Measurements from ENCODE around the gene SAMD4A.
A peak's percentile ranks its signal among the peaks of the same experiment; 100 is the strongest.

Gene SAMD4A

GRCh38 chr14:54642801-54643695, 76.1 kb downstream of the SAMD4A start:
- no peaks in the 10 kb centered on the region for H3K4me1 ChIP-seq (ENCODE audit: control insufficient read depth, insufficient read depth, low read length)
- H3K9ac ChIP-seq (ENCODE audit: low read length): no peak overlapping the region
- no peak overlapping the region for H3K4me3 ChIP-seq (ENCODE audit: low read length)
- peaks cover 4% of the 10 kb centered on the region for H3K27me3 ChIP-seq (ENCODE audit: control insufficient read depth, insufficient read depth, low read length)
- no peaks in the 10 kb centered on the region for H3K9me3 ChIP-seq (ENCODE audit: control insufficient read depth, low read length)
- no peaks in the 10 kb centered on the region for H3K36me3 ChIP-seq (ENCODE audit: control insufficient read depth, insufficient read depth, low read length)

GRCh38 chr14:54643696-54644176, 76.8 kb downstream of the SAMD4A start:
- Histone ChIP-seq H3K27me3 (ENCODE audit: control insufficient read depth, insufficient read depth, low read length) (peaks cover 4% of the 10 kb centered on the region), H3K9ac (ENCODE audit: low read length) (no peak overlapping the region), H3K4me1 (ENCODE audit: control insufficient read depth, insufficient read depth, low read length) (no peaks in the 10 kb centered on the region), H3K9me3 (ENCODE audit: control insufficient read depth, low read length) (no peaks in the 10 kb centered on the region), H3K4me3 (ENCODE audit: low read length) (no peak overlapping the region), H3K36me3 (ENCODE audit: control insufficient read depth, insufficient read depth, low read length) (no peaks in the 10 kb centered on the region)

- H3K4me1 ChIP-seq (ENCODE audit: control insufficient read depth, insufficient read depth, low read length): no peaks in the 10 kb centered on the region
These were observed 78.7 kb downstream of the SAMD4A start for GRCh38 chr14:54645639-54646038.

GRCh38 chr14:54646626-54647025, 79.7 kb downstream of the SAMD4A start:
- no peak overlapping the region for H3K9ac ChIP-seq (ENCODE audit: low read length)

More at GRCh38 chr14:54645639-54646038, 78.7 kb downstream of the SAMD4A start:
- H3K4me3 ChIP-seq (ENCODE audit: low read length): no peak overlapping the region
- H3K36me3 ChIP-seq (ENCODE audit: control insufficient read depth, insufficient read depth, low read length): no peaks in the 10 kb centered on the region
- H3K27me3 ChIP-seq (ENCODE audit: control insufficient read depth, insufficient read depth, low read length): peaks cover 4% of the 10 kb centered on the region
- no peaks in the 10 kb centered on the region for H3K9me3 ChIP-seq (ENCODE audit: control insufficient read depth, low read length)
- no peak overlapping the region for H3K9ac ChIP-seq (ENCODE audit: low read length)

GRCh38 chr14:54647378-54647777, 80.5 kb downstream of the SAMD4A start:
- Histone ChIP-seq H3K36me3 (ENCODE audit: control insufficient read depth, insufficient read depth, low read length) (no peaks in the 10 kb centered on the region), H3K4me3 (ENCODE audit: low read length) (no peak overlapping the region), H3K9ac (ENCODE audit: low read length) (no peak overlapping the region), H3K4me1 (ENCODE audit: control insufficient read depth, insufficient read depth, low read length) (peaks cover 1% of the 10 kb centered on the region), H3K9me3 (ENCODE audit: control insufficient read depth, low read length) (no peaks in the 10 kb centered on the region), H3K27me3 (ENCODE audit: control insufficient read depth, insufficient read depth, low read length) (peaks cover 4% of the 10 kb centered on the region)

More at GRCh38 chr14:54646626-54647025, 79.7 kb downstream of the SAMD4A start:
- Histone ChIP-seq H3K27me3 (ENCODE audit: control insufficient read depth, insufficient read depth, low read length) (peaks cover 4% of the 10 kb centered on the region), H3K9me3 (ENCODE audit: control insufficient read depth, low read length) (no peaks in the 10 kb centered on the region), H3K4me1 (ENCODE audit: control insufficient read depth, insufficient read depth, low read length) (no peaks in the 10 kb centered on the region), H3K4me3 (ENCODE audit: low read length) (no peak overlapping the region), H3K36me3 (ENCODE audit: control insufficient read depth, insufficient read depth, low read length) (no peaks in the 10 kb centered on the region)

DNA sequence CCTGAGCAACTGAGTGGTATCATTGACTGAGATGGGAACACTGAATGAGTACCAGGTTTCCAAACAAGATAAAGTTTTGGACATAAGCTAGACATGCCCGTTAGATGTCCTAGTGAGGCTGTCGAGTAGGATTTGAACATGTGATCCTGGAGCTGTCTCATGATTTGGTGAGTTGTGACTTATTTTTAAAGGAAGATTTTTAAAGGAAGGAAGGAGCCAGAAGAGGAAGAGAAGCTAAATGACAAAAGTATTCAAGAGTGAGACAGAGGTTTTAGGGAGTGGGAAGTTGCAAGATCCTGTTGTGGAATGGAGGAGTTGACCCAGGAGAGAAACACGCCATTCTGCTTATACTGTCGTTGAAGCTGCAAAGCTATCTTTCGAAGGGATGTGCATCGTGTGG, 82.1 kb downstream of the SAMD4A start:
- H3K36me3 ChIP-seq (ENCODE audit: control insufficient read depth, insufficient read depth, low read length): no peaks in the 10 kb centered on the region
- peaks cover 8% of the 10 kb centered on the region for H3K4me1 ChIP-seq (ENCODE audit: control insufficient read depth, insufficient read depth, low read length)
- peaks cover under 1% of the 10 kb centered on the region for H3K27me3 ChIP-seq (ENCODE audit: control insufficient read depth, insufficient read depth, low read length)
- no peak overlapping the region for H3K4me3 ChIP-seq (ENCODE audit: low read length)
- no peak overlapping the region for H3K9ac ChIP-seq (ENCODE audit: low read length)
- no peaks in the 10 kb centered on the region for H3K9me3 ChIP-seq (ENCODE audit: control insufficient read depth, low read length)

- Histone ChIP-seq H3K9me3 (ENCODE audit: control insufficient read depth, low read length) (no peaks in the 10 kb centered on the region), H3K27me3 (ENCODE audit: control insufficient read depth, insufficient read depth, low read length) (no peaks in the 10 kb centered on the region), H3K4me1 (ENCODE audit: control insufficient read depth, insufficient read depth, low read length) (peaks cover 8% of the 10 kb centered on the region), H3K9ac (ENCODE audit: low read length) (no peak overlapping the region), H3K36me3 (ENCODE audit: control insufficient read depth, insufficient read depth, low read length) (no peaks in the 10 kb centered on the region), H3K4me3 (ENCODE audit: low read length) (no peak overlapping the region)
These were observed 83.5 kb downstream of the SAMD4A start for GRCh38 chr14:54650331-54650958.

- Histone ChIP-seq H3K9me3 (ENCODE audit: control insufficient read depth, low read length) (no peaks in the 10 kb centered on the region), H3K36me3 (ENCODE audit: control insufficient read depth, insufficient read depth, low read length) (no peaks in the 10 kb centered on the region), H3K4me1 (ENCODE audit: control insufficient read depth, insufficient read depth, low read length) (peaks cover 8% of the 10 kb centered on the region), H3K27me3 (ENCODE audit: control insufficient read depth, insufficient read depth, low read length) (no peaks in the 10 kb centered on the region), H3K4me3 (ENCODE audit: low read length) (no peak overlapping the region), H3K9ac (ENCODE audit: low read length) (no peak overlapping the region)
These were observed 84.0 kb downstream of the SAMD4A start for GRCh38 chr14:54650959-54651351.

DNA sequence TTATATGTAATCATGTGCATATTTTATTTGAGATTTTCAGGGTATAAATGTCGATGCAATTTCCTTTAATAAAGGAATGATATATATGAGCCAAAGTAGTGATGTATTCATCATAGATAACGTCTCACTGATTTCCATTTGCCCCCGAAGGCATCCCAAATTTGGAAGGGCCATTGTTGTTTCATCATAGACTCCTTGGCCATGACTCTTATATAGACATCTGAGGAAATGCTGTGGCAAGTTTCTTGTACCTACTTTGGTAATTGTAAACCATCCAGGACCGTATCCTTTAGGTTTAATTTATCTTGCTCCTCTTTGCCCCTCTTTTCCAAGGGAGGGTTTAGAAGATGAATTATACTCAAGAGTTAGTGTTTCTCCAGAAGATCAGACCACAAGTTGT, 84.7 kb downstream of the SAMD4A start:
- Histone ChIP-seq H3K27me3 (ENCODE audit: control insufficient read depth, insufficient read depth, low read length) (no peaks in the 10 kb centered on the region), H3K4me1 (ENCODE audit: control insufficient read depth, insufficient read depth, low read length) (peaks cover 8% of the 10 kb centered on the region), H3K4me3 (ENCODE audit: low read length) (no peak overlapping the region), H3K36me3 (ENCODE audit: control insufficient read depth, insufficient read depth, low read length) (no peaks in the 10 kb centered on the region), H3K9me3 (ENCODE audit: control insufficient read depth, low read length) (no peaks in the 10 kb centered on the region), H3K9ac (ENCODE audit: low read length) (peak overlapping the region; percentile 41)

GRCh38 chr14:54652188-54652587, 85.3 kb downstream of the SAMD4A start:
- no peaks in the 10 kb centered on the region for H3K9me3 ChIP-seq (ENCODE audit: control insufficient read depth, low read length)
- no peaks in the 10 kb centered on the region for H3K27me3 ChIP-seq (ENCODE audit: control insufficient read depth, insufficient read depth, low read length)
- H3K4me1 ChIP-seq (ENCODE audit: control insufficient read depth, insufficient read depth, low read length): peaks cover 8% of the 10 kb centered on the region
- peak overlapping the region; percentile 51 for H3K9ac ChIP-seq (ENCODE audit: low read length)
- H3K4me3 ChIP-seq (ENCODE audit: low read length): no peak overlapping the region
- H3K36me3 ChIP-seq (ENCODE audit: control insufficient read depth, insufficient read depth, low read length): no peaks in the 10 kb centered on the region

- Histone ChIP-seq H3K9me3 (ENCODE audit: control insufficient read depth, low read length) (no peaks in the 10 kb centered on the region), H3K36me3 (ENCODE audit: control insufficient read depth, insufficient read depth, low read length) (no peaks in the 10 kb centered on the region), H3K4me3 (ENCODE audit: low read length) (no peak overlapping the region), H3K4me1 (ENCODE audit: control insufficient read depth, insufficient read depth, low read length) (peaks cover 8% of the 10 kb centered on the region), H3K27me3 (ENCODE audit: control insufficient read depth, insufficient read depth, low read length) (no peaks in the 10 kb centered on the region), H3K9ac (ENCODE audit: low read length) (peak overlapping the region; percentile 51)
These were observed 85.7 kb downstream of the SAMD4A start for GRCh38 chr14:54652605-54653052.
